ENCODE results near the gene CWH43. TPM values are rescaled to one million over a fixed set of nuclear protein-coding genes. Genes with fewer than 3 reads are reported as not detected.
"Not testable (repeated sequence)": the region's sequence is repeated elsewhere in the genome, so short reads cannot be mapped to it uniquely, and the experiment has no call there.

CWH43 gene
- total RNA-seq, 1 donor from 2014 or later, result not detected

DNA sequence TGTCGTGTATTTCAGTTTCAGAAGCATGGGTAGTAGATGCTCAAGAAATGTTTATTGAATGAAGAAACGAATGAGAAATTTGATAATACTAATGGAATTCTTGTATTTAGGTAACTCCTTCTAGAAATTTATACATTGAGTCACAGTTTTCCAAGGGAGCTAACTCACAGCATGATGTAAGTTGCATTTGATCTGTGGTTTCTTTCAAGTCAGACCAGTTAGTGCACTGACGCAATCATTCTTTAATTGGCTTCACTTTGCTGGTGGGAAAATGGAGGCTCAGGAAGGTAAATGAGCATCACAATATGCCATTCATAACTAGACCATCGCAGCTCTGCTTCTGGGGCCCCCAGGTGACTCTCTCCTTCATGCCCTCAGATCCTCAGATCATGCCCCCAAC is 17.3 kb upstream of the CWH43 start:
- DNase-seq (ENCODE audit: missing footprints), result no peak
- no peak for ATAC-seq
- intact Hi-C loops (cut with DNase I), result loop anchor here (10.0 kb wide), 2 partner anchors 134 to 524 kb away; partner anchors contain the start of gene OCIAD1

DNA sequence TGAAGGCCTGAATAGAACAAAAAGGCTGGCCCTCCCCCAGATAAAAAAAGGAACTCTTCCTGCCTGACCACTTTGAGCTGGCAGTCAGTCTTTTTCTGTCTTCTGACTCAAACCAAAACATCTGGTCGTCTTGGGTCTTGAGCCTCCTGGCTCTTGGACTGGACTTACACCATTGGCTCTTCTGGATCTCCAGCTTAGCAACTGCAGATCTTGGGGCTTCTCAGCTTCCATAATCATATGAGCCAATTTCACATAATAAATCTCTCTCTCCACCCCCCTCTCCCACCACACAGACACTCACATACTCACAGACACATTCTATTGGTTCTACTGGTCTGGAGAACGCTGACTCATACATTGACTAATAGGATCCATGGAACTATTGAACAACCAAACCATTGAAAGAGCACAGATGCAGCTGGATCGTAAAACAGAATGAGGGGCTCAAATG is 15.6 kb upstream of the CWH43 start:
- ATAC-seq (no peak), DNase-seq (ENCODE audit: missing footprints) (no peak)
- intact Hi-C loops (cut with DNase I), result no loop called here

DNA sequence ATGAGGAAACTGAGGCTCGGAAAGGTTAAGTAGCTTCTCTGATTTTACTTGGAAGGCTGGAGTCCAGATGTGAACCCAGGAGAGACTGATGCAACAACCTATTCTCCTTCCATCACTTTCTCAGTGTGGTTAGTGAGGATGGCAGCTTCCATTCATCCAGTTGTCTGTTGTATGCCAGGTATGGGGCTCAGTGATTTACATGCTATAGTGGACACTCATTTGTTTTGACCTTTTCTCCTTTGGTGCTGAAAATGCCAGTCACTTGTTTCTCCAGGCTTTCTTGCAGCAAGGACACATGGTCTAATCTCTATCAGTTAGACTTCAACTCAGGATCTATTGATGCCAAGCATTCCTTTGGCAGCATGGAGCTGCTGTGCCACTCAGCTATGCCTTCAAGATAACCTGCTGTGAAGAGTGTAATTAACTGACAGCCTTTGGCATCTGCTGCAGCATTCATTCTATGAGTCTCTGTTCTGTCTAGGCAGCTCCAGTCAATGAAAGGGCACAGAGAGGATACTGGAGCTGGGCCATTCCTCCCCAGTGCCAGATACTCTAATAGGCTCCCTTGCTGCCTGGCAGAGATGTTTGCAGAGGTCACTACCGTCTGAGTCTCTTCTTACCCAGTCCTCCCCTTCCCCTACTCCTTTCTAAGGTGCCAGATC is 11.0 kb upstream of the CWH43 start:
- ATAC-seq (peak; percentile 90), DNase-seq (ENCODE audit: missing footprints) (no peak)
- intact Hi-C loops (cut with DNase I), result no loop called here

- DNase-seq (ENCODE audit: missing footprints) (no peak), ATAC-seq (no peak)
- intact Hi-C loops (cut with DNase I), result no loop called here
These were observed 10.0 kb upstream of the CWH43 start for GRCh38 chr4:48976041-48976440.

DNA sequence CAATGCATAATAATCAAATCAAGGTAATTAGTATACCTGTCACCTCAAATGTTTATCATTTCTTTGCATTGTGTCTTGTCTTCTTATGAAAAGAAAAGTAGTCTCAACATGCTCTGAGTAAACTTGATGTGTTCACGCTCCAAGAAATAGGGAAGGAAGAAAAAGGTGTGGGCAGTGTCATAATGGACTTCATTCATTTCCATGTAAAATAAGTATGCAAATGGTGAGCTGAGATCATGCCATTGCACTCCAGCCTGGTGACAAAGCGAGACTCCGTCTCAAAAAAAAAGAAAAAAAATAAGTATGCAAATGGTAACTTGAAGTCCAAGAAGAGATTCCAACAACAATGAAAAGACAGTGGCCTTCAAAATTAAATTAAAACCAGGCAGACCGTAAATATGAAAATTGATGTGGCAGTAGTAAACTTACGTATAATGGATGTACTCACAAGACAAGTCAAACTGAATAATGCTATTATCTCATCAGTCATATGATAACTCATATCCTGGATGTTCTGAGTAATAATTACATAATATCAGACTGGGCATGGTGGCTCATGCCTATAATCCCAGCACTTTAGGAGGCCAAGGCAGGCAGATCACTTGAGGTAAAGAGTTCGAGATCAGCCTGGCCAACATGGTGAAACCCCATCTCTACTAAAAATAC is 6.0 kb upstream of the CWH43 start:
- ATAC-seq (no peak), DNase-seq (ENCODE audit: missing footprints) (no peak)
- intact Hi-C loops (cut with DNase I), result no loop called here

- intact Hi-C loops (cut with DNase I); DNase-seq (ENCODE audit: missing footprints); ATAC-seq: not testable (repeated sequence)
These were observed 2.1 kb upstream of the CWH43 start for GRCh38 chr4:48984005-48984404.

- no peak for ATAC-seq
- intact Hi-C loops (cut with DNase I), result no loop called here
These were observed 486 bp upstream of the CWH43 start for GRCh38 chr4:48985602-48985975.

DNA sequence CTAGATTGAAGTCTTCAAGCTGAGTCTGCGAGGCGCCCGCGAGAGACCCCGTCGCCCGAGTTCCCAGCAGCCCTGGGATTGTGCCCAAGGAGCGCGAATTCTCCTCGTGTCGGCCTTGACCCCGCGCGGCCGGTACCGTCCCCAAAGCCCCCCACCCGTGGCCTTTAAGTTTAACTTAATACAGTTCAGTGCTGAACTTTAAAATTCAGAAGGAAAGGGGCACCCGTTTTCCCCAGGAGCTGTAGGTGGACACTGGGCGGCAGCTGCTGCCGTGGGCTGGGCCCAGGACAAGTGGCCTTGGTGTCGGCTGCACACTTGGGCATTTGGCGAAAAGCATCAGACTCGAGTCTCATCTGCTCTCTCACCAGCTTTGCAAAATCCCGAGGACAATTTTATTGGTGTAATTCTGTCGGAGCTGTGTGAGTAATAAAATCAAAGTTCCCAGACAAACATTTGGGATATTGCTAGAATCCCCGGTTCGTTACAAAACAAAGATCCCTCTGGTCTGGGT is 634 bp downstream of the CWH43 start:
- intact Hi-C loops (cut with DNase I), result no loop called here
- no peak for DNase-seq (ENCODE audit: missing footprints)
- ATAC-seq, result no peak

More at GRCh38 chr4:48985602-48985975, 486 bp upstream of the CWH43 start:
- no peak for DNase-seq (ENCODE audit: missing footprints)

- no peak for ATAC-seq
- DNase-seq (ENCODE audit: missing footprints), result no peak
- intact Hi-C loops (cut with DNase I), result no loop called here
These were observed 3.6 kb downstream of the CWH43 start for GRCh38 chr4:48989461-48990203.

GRCh38 chr4:48991357-48991756 is 5.3 kb downstream of the CWH43 start:
- no peak for ATAC-seq
- intact Hi-C loops (cut with DNase I), result no loop called here

GRCh38 chr4:48997962-48998361 is 11.9 kb downstream of the CWH43 start:
- ATAC-seq, result no peak

More at GRCh38 chr4:48991357-48991756, 5.3 kb downstream of the CWH43 start:
- DNase-seq (ENCODE audit: missing footprints), result no peak

DNA sequence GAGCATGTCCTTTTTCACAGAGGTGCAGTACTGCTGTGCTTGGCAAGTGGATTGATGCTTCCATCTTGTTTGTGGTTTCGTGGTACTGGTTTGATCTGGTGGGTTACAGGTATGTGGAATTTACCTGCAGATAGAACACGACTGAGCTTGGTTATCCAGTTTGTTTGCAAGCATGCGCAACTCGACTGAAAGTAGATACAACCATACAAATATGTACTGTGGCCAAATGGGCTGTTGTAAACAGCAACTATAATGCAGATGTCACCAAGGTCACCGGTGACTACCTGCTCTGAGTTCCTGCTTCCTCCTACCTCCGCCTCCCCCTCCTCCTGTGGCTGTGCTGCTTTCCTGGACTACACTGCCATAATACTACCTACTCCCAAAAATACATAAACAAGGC is 12.4 kb downstream of the CWH43 start:
- no peak for ATAC-seq
- intact Hi-C loops (cut with DNase I), result no loop called here
- no peak for DNase-seq (ENCODE audit: missing footprints)

More at GRCh38 chr4:48997962-48998361, 11.9 kb downstream of the CWH43 start:
- intact Hi-C loops (cut with DNase I), result no loop called here
- DNase-seq (ENCODE audit: missing footprints), result no peak

DNA sequence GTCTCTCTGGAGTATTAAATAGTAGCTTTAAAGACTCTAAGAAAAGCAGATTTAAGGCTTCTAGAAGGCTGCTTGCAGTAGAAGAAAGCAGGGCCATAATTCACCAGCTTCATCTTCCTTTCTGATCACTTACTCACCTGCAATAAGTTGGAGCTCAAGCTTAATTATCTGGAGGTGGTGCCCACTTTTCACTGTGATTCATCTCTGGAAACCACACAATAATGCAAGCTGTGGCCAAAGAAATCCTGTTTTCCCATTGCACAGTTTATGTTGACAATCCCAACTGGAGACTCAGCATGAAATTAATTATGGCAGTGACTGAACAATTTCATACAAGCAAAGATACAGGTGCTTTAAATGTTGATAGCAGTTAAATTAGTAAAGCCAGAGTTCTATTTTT is 14.7 kb downstream of the CWH43 start:
- ATAC-seq (no peak), DNase-seq (ENCODE audit: missing footprints) (no peak)
- intact Hi-C loops (cut with DNase I), result no loop called here

DNA sequence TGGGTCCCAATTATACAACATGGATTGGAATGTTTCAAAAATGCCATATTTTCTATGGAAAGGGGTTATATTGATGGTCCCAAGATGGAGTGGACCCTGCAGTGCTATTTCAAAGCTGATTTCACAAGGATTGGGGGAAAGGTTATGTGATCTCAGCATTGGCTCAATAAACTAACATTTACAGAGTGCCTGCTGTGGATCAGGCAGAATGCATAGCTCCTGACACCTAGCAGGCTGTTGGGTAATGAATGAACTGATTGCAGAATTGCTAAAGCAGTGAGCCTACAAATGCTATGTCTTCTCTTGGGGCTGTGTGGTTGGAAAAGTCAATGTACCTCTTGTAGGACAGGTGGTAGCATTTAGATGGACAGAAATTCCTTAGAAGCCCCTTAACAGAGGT is 16.9 kb downstream of the CWH43 start:
- intact Hi-C loops (cut with DNase I), result no loop called here
- no peak for ATAC-seq
- no peak for DNase-seq (ENCODE audit: missing footprints)

DNA sequence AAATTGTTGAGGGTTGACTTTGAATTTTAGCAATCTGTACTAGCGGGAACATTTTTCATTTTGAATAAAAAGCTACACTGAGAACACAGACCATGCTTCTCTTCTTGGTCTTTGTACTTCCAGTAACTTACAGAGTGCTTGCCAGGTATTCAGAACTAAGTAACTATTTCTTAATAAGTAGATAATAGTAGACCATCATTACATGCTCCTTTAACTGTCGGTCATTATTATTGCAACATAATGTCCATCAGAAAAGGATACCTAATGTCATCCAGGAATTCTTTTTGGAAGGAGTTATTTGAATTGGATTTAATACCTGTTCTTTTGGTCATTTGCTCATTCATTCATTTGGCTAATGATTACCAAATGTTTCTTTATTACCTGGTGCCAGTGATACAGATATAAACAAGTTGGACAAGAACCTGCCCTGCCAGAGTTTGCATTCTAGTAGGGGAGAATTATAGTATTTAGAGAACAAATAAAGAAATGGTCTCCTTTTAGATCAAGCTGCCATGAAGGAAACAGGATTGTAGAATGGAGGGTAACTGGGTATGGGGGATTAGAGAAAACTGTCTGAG is 32.7 kb downstream of the CWH43 start:
- DNase-seq (ENCODE audit: missing footprints), result no peak
- no peak for ATAC-seq
- intact Hi-C loops (cut with DNase I), result no loop called here

GRCh38 chr4:49032440-49033161 is 46.5 kb downstream of the CWH43 start:
- intact Hi-C loops (cut with DNase I), result no loop called here
- DNase-seq (ENCODE audit: missing footprints) (no peak), ATAC-seq (no peak)

- DNase-seq (ENCODE audit: missing footprints) (no peak), ATAC-seq (no peak)
- intact Hi-C loops (cut with DNase I), result no loop called here
These were observed 50.5 kb downstream of the CWH43 start for GRCh38 chr4:49036528-49036927.

- ATAC-seq (no peak), DNase-seq (ENCODE audit: missing footprints) (no peak)
- intact Hi-C loops (cut with DNase I), result no loop called here
These were observed 58.2 kb downstream of the CWH43 start for GRCh38 chr4:49044270-49044669.

DNA sequence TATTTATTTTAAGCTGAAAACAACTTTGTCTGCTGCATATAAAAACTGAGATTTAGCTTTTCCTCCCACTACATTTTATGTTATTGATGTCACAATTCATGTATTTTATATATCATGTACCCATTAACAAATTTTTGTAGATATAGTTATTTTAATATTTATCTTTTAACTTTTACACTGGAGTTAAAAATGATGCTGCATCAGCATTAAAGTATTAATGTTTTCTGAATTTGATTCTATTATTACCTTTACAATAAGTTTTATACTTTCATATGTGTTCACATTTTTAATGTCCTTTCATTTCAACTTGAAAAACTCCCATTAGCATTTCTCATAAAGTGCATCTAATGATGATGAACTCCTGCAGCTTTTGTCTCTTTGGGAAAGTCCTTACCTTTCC is 72.2 kb downstream of the CWH43 start:
- intact Hi-C loops (cut with DNase I), result no loop called here
- DNase-seq (ENCODE audit: missing footprints), result no peak
- ATAC-seq, result no peak
